ENCODE measurements around the gene ANKRD18B.
"Not testable (repeated sequence)": the region's sequence is repeated elsewhere in the genome, so short reads cannot be mapped to it uniquely, and the experiment has no call there.

The ANKRD18B gene

DNA sequence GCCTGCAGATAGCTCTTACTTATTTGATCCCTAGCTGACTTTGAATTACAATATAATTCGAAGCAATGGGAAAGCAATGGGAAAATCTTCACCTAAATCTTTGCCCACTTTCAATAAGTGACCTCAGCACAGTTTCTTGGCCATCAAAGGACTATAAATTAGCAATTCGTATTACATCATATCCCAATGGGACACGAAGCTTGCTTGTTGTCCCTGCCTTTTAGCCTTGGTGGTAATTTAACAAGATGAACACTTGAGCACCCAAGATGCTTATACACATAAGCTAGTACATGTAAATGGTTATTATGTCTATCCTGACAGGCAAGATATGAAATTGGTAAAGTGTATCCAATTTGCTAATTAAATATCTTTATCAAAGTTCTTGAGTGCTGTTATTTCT lies 9.9 kb downstream of the ANKRD18B start:
- DNase-seq (ENCODE audit: low read depth in 2 of 2), result not testable (repeated sequence)

GRCh38 chr9:33535541-33535940 lies 11.5 kb downstream of the ANKRD18B start:
- DNase-seq (ENCODE audit: low read depth in 2 of 2), result no peak

DNA sequence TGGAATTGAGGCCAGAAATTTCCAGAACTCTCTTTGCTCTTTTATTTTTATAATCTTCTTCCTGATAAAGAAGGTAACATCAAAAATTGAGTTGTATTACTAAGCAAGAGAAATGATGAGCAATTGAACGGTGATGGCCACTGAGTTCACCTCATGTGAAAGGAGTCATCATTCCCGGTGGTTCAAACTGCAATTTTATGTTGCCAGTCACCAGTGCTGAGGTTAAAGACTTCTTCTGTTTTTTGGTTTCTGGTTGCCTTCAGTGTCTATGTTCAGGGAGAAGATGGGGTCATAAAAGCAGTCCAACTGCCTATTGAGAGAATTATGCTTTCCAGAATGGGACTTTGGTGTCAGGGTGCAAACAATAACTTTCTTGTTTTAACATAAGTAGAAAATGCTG lies 19.4 kb downstream of the ANKRD18B start:
- DNase-seq (ENCODE audit: low read depth in 2 of 2), result not testable (repeated sequence)

DNA sequence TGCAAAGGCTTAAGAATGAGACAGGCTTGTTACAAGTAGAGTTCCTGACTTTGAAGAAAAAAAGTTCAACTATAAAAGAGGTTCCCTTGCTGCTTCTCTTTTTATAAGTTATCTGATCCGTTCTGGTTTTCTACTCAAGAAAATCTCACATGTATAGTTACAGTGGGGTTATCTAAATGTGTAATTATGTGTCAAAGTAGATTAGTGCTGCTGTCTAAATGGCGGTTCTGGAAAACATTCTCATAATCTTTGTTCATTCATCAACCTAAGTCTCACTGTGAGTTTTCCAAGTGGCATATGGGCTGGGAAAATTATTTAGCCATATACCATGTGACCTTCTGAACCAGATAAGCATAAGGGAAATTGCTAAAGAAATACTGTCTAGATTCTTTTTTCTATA lies 21.7 kb downstream of the ANKRD18B start:
- DNase-seq (ENCODE audit: low read depth in 2 of 2), result not testable (repeated sequence)

GRCh38 chr9:33548816-33549215 lies 24.8 kb downstream of the ANKRD18B start:
- DNase-seq (ENCODE audit: low read depth in 2 of 2), result not testable (repeated sequence)

DNA sequence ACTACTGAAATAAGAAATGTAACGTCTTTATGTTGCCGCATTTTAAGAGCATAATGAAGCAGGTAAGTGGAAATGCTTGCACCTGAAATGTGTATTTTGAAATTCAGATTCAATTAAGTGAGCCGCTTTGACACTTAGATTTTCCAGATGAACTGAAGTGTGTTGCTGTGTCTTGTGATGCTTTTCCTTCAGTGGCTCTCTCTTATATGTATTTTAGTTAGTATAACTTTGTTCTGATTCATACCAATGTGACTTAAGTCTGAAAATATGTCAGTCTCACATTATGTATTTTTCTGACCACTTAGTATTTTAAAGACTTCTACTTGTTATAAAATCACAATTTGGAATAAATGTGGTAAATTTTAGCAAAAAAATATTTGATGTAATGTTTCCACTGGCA lies 25.4 kb downstream of the ANKRD18B start:
- DNase-seq (ENCODE audit: low read depth in 2 of 2), result not testable (repeated sequence)

DNA sequence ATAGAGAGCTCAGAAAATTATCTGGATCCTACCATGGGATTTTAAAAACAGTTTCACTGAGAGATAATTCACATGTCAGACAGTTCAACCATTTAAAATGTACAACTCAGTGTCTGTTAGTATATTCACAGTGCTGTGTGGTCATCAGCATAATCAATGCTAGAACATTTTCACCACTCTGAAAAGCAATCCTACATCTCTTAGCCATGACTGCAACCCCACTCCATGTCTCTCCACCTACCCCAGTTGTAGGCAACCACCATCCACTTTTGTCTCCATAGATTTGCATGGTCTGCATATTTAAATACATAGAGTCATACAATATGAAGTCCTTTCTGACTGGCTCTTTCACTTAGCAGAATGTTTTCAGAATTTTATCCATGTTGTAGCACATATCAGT lies 27.1 kb downstream of the ANKRD18B start:
- DNase-seq (ENCODE audit: low read depth in 2 of 2), result not testable (repeated sequence)

- not testable (repeated sequence) for DNase-seq (ENCODE audit: low read depth in 2 of 2)
Observed at GRCh38 chr9:33552315-33552725, 28.3 kb downstream of the ANKRD18B start.

GRCh38 chr9:33560217-33560616 lies 36.2 kb downstream of the ANKRD18B start:
- DNase-seq (ENCODE audit: low read depth in 2 of 2), result not testable (repeated sequence)

DNA sequence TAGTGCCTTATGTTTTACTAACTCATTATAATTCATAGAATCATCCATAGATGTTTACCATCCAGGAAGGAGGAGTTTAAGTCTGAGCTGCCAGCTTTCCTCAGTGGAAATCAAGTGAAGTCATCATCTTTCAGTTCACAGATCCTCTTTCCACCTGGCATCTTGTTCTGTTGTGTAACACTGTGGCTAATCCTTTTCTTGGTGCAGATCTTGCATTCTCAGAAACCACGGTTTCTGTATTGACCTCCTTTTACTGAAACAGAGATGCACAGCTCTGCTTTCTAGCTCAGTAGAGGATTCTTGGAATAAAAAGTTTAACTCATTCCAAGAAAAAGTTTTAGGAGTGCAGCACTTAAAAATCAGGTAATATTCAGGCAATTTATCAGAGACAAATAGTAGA lies 38.1 kb downstream of the ANKRD18B start:
- DNase-seq (ENCODE audit: low read depth in 2 of 2), result not testable (repeated sequence)

DNA sequence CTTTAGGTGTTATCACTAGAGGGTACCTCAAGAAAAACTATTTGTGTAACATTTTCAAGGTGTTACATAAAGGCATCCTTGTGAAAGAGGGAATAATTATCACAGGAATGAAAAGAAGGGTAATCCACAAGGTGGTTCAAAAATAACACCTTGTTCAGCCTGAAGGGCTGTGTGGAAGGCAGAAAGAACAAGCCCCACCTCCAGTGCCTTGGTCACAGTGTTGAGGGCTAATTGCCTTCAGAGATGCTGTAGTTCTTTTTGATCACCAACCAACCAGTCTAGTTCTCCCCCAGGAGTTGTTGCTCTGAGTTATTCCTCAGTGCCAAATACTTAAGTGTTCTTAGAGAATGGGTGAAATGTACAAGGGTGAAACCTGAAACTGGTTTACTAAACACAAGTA lies 43.7 kb downstream of the ANKRD18B start:
- DNase-seq (ENCODE audit: low read depth in 2 of 2), result not testable (repeated sequence)

- not testable (repeated sequence) for DNase-seq (ENCODE audit: low read depth in 2 of 2)
Observed at GRCh38 chr9:33577786-33578185, 53.7 kb downstream of the ANKRD18B start.

DNA sequence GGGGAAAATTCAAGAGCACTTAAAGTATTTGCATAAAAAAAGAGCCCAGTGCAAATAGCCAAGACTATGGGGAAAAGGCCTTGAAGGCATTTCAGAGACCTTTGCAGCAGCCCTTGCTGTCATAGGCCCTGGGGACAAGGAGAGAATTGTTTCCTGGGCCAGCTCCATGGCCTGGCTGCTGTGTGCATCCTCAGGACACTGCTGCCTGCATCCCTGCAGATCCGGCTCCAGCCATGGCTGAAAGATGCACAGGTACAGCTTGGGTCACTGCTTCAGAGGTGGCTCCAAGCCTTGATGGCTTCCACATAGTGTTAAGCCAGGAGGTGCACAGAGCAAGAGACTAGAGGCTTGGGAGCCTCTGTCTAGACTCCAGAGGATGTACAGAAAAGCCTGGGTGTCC lies 55.9 kb downstream of the ANKRD18B start:
- DNase-seq (ENCODE audit: low read depth in 2 of 2), result not testable (repeated sequence)

DNA sequence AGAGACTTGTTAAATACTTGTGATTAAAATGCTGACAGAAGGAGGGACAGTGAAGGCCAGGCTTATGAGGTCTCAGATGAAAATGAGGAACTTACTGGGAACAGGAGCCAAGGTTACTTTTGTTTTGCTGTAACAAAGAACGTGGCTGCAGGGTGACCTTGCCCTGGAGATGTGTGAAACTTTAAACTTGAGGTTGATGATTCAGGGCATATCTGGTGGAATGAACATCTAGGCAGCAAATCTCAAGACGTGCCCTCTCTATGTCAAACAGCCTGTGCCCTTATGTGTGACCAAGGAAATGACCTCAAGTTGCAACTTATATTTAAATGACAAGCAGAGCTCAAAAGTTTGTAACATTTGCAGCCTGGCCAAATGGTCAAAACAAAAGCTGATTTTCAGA lies 58.6 kb downstream of the ANKRD18B start:
- DNase-seq (ENCODE audit: low read depth in 2 of 2), result not testable (repeated sequence)

- DNase-seq (ENCODE audit: low read depth in 2 of 2), result not testable (repeated sequence)
Observed at GRCh38 chr9:33586128-33586527, 62.1 kb downstream of the ANKRD18B start.

GRCh38 chr9:33587799-33588198 lies 63.7 kb downstream of the ANKRD18B start:
- DNase-seq (ENCODE audit: low read depth in 2 of 2), result not testable (repeated sequence)

DNA sequence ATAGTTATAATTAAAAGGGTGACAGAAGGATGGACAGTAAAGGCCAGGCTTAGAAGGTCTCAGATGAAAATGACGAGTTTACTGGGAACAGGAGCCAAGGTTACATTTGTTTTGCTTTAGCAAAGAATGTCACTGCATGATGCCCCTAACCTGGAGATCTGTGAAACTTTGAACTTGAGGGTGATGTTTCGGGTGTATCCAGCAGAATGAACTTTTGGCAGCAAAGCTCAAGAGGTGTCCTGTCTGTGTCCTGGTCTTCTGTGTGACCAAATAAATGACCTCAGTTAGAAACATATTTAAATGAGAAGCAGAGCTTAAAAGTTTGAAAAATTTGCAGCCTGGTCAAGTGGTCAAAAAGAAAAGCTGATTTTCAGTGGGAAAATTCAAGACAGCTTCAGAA lies 64.8 kb downstream of the ANKRD18B start:
- DNase-seq (ENCODE audit: low read depth in 2 of 2), result not testable (repeated sequence)

GRCh38 chr9:33590857-33591256 lies 66.8 kb downstream of the ANKRD18B start:
- DNase-seq (ENCODE audit: low read depth in 2 of 2), result not testable (repeated sequence)

DNA sequence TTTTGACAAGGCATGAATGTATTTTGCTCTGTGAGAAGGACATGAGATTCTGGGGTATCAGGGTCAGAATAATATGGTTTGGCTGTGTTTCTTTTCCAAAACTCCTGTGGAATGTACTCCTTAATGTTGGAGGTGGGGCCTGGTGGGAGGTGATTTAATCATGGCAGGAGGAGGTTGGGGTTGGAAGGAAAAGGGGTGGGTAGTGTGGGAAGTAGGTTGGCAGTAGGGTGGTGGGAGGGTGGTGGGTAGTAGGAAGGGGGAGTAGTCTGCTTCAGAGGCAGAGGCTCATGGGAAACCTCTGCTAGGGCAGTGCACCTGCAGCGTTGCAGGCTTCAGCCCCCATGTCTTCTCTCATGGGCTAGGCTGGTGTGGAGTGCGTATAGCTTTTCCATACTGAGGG lies 72.9 kb downstream of the ANKRD18B start:
- not testable (repeated sequence) for DNase-seq (ENCODE audit: low read depth in 2 of 2)

GRCh38 chr9:33597386-33597785 lies 73.3 kb downstream of the ANKRD18B start:
- not testable (repeated sequence) for DNase-seq (ENCODE audit: low read depth in 2 of 2)

DNA sequence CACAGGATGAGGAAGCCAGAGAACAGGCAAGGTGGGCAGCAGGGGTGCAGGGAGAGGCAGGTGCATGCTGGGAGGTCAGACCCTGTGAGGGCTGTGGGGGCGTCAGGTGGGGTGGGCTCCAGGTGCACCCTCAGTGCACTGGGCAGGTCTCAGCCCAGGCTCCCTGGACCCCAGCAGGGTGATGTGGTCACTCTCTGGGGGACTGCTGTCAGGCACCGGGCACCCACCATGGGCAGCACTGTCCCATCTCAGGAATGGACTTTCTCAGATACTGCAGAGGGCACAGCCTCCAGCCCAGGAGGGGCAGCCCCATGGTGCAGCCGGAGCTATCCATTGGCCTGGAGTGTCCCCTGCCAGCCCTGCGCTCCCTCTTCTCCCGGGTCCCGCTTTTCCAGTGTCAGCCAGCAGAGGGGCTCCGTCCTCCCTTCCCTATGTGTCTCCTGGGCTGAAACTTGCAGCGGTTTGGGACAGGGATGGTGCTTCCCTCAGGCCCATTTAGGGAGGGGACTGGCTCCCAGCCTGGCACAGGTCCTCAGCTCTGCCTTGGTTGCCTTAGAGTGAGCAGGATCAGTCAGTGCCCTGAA lies 74.8 kb downstream of the ANKRD18B start:
- DNase-seq (ENCODE audit: low read depth in 2 of 2), result not testable (repeated sequence)

- DNase-seq (ENCODE audit: low read depth in 2 of 2), result not testable (repeated sequence)
Observed at GRCh38 chr9:33600911-33601310, 76.9 kb downstream of the ANKRD18B start.

GRCh38 chr9:33604249-33604648 lies 80.2 kb downstream of the ANKRD18B start:
- not testable (repeated sequence) for DNase-seq (ENCODE audit: low read depth in 2 of 2)

GRCh38 chr9:33604936-33605335 lies 80.9 kb downstream of the ANKRD18B start:
- DNase-seq (ENCODE audit: low read depth in 2 of 2), result not testable (repeated sequence)
